HG03432 (cell line): Measurements from ENCODE around the gene PSMB10.
"Not testable (repeated sequence)": the region's sequence is repeated elsewhere in the genome, so short reads cannot be mapped to it uniquely, and the experiment has no call there.

Experiments
- ATAC-seq: cut with Tn5 transposase; IDR thresholded peaks from one replicate; pipeline ENCODE4 v1.9.1; 2021; ENCODE audit warnings: mild to moderate bottlenecking, moderate library complexity; ENCODE audit not compliant: unreplicated experiment

The PSMB10 gene

DNA sequence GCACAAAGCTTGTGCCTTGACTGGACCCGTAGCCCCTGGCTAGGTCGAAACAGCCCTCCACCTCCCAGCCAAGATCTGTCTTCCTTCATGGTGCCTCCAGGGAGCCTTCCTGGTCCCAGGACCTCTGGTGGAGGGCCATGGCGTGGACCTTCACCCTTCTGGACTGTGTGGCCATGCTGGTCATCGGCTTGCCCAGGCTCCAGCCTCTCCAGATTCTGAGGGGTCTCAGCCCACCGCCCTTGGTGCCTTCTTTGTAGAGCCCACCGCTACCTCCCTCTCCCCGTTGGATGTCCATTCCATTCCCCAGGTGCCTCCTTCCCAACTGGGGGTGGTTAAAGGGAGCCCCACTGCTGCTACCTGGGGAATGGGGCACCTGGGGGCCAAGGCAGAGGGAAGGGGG lies 8.5 kb downstream of the PSMB10 start:
- no peak for ATAC-seq

GRCh38 chr16:67927131-67927941 lies 9.3 kb downstream of the PSMB10 start:
- no peak for ATAC-seq

GRCh38 chr16:67926181-67926750 lies 10.4 kb downstream of the PSMB10 start:
- ATAC-seq: no peak

DNA sequence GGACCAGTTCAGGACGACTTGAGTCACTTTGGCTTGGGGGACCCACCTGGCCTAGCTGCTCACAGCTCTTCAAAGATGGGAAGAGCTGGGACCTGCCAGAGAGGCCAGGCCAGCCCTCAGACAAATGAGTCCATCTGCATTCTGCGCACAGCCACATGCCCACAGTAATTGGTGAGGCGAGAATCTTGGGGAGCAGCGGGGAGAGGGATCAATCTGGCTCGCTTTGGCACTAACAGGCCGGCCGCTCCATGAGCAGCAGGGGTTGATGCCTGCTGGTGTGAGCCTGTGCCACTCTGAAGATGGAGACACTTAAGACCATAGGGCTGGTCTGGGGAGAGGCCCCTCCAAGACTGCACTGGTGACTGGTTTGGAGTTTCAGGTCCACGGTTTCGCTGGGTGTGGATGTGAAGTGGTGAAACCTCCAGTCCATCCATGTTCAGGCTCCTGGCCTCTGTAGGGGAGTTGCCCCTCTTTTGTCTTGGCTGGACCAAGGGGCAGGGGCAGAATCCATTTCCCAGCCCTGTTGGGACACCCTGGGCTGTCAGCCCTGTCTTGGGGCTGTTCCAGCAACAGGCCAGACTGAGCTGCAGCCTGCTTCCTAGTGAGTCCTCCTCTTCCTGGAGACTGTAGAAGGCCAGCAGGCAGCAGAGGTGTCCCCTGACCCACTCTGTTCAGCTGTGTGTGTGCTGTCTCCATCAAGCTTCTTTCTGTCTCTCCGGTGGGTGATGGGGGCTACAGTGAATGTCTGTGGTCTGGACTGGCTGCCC lies 12.3 kb downstream of the PSMB10 start:
- ATAC-seq: no peak

GRCh38 chr16:67923414-67924116 lies 13.1 kb downstream of the PSMB10 start:
- ATAC-seq: no peak

DNA sequence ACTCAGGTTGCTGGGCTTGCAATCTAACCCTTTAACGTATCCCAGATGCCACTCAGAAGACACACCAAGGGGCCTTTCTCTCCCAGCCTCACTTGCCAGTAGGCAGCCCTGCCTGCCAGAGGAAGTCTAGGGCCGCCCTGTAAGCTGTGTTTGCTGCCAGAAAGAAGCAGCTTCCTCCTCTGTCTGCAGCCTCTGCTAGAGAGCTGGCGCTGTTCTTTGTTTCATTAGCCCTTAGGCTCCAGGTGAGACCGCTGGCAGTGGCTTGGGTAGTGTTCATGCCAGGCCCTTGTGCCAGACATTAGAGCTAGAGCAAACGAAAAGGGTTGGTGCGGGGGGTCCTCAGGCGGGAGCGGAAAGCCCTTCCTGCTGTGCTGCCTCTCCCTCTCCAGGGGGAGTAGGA lies 13.9 kb downstream of the PSMB10 start:
- no peak for ATAC-seq

GRCh38 chr16:67922221-67922620 lies 14.4 kb downstream of the PSMB10 start:
- ATAC-seq: no peak

- ATAC-seq: no peak
Measured at GRCh38 chr16:67919622-67920221, 16.9 kb downstream of the PSMB10 start.

DNA sequence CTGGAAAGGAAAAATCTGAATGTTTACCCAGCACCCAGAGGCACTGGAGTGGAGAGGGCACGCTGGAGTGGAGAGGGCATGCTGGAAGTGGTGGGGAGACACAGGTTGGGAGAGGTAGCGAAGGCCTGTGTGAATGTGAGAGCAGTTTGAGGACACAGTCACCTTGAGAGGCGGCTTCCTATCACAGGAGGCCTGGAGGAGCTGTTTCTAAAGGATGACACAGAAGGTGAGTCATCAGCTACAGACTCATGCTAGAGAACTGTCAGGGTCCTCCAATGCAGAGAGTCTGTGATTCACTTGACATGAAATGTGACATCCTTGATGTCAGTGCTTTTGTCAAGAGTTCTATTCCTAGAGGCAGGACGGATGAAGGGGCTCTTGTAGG lies 18.8 kb downstream of the PSMB10 start:
- ATAC-seq: no peak

DNA sequence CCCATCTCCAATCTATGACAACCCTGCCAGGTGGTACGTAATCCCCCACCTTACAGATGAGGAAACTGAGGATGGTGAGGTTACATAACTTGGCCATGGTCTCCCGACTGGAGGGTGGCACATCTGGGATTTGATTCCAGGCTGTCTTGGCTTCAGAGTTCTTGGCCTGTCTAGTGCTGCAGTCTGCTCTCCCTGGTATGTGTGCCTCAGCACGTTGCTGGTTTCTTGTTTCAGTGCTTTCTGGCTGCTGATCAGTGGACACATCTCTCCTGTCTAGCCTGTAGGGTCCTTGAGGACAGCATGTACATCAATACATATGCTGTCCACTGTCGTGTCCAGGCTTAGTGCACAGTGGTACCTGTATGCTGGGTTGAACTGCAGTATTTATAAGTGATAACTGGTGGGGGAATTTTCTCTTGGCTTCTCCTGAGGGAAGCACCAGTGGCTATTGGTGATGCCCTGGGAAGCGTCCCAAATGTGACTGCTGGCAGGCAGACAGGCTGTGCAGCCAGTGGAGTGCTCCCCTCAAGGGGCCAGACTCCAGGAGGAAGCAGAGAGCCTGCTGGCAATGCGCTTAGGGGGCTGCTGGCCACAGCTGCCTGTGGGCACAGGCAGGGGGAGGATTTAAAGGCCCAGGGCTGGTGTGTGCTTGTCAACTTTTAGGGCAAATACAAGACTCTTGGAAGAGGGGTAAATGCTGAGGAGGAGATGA lies 19.4 kb downstream of the PSMB10 start:
- no peak for ATAC-seq

- ATAC-seq: no peak
Measured at GRCh38 chr16:67915831-67916723, 20.6 kb downstream of the PSMB10 start.

- ATAC-seq: not testable (repeated sequence)
Measured at GRCh38 chr16:67915496-67915769, 21.2 kb downstream of the PSMB10 start.

- no peak for ATAC-seq
Measured at GRCh38 chr16:67914758-67915495, 21.7 kb downstream of the PSMB10 start.

DNA sequence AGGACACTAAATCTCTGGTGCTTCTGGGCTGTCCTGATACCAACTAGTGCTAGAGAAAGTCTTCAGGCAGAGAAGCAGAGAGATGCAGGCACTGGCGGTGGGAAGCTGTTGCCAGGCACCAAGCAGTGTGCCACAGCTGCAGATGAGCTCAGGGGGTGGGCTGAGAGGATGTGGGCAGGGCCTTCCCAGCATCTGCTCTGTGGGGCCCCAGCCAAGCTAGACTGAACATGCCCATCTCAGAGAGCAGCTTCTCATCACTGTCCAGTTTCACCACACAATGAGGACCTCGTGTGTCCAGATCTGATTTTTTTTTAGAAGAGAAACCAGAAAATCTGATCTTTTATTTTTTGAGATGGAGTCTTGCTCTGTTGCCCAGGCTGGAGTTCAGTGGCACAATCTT lies 26.5 kb downstream of the PSMB10 start:
- ATAC-seq: no peak

DNA sequence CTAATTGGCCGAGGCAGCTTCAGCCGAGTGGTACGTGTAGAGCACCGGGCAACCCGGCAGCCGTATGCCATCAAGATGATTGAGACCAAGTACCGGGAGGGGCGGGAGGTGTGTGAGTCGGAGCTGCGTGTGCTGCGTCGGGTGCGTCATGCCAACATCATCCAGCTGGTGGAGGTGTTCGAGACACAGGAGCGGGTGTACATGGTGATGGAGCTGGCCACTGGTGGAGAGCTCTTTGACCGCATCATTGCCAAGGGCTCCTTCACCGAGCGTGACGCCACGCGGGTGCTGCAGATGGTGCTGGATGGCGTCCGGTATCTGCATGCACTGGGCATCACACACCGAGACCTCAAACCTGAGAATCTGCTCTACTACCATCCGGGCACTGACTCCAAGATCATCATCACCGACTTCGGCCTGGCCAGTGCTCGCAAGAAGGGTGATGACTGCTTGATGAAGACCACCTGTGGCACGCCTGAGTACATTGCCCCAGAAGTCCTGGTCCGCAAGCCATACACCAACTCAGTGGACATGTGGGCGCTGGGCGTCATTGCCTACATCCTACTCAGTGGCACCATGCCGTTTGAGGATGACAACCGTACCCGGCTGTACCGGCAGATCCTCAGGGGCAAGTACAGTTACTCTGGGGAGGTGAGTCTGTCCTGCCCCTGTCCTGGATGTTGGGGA lies 27.5 kb downstream of the PSMB10 start:
- no peak for ATAC-seq

GRCh38 chr16:67907397-67908180 lies 29.1 kb downstream of the PSMB10 start:
- ATAC-seq: no peak

GRCh38 chr16:67902831-67903230 lies 33.8 kb downstream of the PSMB10 start:
- ATAC-seq: no peak
